GM18499 (cell line): Measurements from ENCODE around the gene MRPL46.
"Not testable (repeated sequence)": the region's sequence is repeated elsewhere in the genome, so short reads cannot be mapped to it uniquely, and the experiment has no call there.

Experiments used
- ATAC-seq: cut with Tn5 transposase; IDR thresholded peaks from one replicate; pipeline ENCODE4 v1.9.1; 2021; ENCODE audit warnings: moderate number of reproducible peaks; ENCODE audit not compliant: insufficient read depth, unreplicated experiment

MRPL46 gene

DNA sequence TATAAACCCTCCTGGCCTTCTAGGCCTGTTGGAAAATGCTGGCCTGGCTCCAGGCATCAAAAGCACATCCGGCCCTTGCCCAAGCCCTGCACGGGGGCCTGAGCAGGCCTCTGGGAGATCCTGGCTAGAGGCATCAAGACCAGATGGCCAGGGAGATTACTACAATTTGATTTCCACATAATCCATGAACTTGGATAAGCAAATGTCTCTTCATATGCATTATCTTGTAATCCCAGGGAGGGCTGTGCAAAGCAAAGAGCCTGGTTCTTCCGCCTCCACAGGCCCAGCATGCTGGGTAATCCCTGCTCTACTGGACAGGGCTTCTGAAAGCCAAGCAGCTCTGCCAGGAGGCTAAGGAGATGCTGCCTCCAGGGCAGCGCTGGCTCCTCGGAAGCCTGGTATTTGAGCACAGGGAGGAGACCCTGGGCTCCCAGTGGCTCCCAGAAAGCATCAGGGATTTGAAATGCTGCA lies 18.2 kb downstream of the MRPL46 start:
- ATAC-seq: no peak

- no peak for ATAC-seq
Measured at GRCh38 chr15:88447741-88448140, 19.4 kb downstream of the MRPL46 start.

DNA sequence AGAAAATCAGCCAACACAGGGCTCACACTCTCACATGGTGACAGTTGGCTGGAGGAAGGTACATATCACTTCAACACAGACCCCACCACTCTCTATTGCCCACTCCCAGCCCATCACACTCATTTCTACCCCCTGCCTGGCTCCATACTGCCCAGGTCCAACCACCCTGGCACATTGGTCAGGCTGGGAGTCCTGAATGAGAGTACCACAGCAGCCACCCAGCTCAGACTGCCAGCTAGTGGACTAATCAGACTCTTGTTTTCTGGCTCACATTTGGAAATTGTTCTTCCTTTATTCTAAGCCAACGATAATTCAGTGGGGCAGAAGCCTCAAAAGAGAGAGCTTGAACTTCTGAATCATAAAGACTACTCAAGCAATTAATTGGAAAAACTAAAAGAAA lies 20.0 kb downstream of the MRPL46 start:
- ATAC-seq: no peak

DNA sequence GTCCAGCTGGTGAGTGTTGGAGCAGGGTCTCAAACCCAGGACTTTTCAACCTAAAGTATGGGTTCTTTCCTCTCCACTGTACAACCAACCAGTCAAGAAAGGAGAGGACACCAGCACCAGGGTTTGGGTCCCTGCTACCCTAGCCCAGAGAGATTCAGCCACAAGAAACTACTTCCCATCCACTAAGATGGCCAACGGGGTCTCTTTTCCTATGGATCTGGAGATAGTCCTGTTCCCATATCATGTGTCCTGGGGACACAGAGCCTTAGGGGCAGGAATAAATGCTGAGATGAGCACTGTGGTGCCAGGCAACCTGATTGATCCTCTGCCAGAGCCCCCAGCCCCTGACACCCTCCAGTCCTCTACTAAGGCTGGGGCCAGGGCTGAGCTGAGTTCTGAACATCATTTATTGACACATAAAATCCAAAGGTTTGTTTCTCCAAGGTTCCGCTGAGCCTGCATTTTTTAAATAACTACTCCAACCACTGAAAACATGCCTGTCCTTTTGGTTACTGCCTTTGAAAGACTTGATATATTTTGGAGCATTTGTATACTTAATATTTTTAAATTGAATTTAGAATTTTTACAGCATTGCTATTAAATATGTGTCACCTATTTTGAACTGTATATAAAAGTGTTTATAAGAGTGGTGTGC lies 26.0 kb downstream of the MRPL46 start:
- ATAC-seq: no peak

- ATAC-seq: no peak
Measured at GRCh38 chr15:88440021-88440420, 27.2 kb downstream of the MRPL46 start.

- no peak for ATAC-seq
Measured at GRCh38 chr15:88438181-88438580, 29.0 kb downstream of the MRPL46 start.

- not testable (repeated sequence) for ATAC-seq
Measured at GRCh38 chr15:88434106-88434505, 33.1 kb downstream of the MRPL46 start.

GRCh38 chr15:88433046-88433685 lies 34.0 kb downstream of the MRPL46 start:
- ATAC-seq: no peak

- ATAC-seq: no peak
Measured at GRCh38 chr15:88431441-88431840, 35.7 kb downstream of the MRPL46 start.

DNA sequence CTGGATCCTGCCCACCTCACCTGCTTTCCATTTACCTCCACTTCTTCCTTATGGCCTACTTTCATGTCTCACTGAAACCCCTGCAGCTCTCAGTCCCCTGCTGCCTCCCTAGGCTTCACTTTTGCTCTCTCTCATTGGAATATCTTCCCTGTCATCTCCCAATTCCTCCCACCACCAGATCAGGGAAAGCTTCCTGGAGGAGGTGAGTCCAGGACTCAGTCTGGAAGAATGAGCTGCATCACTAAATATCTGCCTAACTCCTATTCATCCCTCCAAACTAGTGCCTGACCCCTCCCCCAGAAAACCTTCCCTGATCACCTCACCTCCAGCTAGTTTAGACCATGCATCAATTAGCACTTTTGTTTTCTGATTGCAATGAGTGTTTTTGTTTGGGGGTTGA lies 37.1 kb downstream of the MRPL46 start:
- no peak for ATAC-seq

DNA sequence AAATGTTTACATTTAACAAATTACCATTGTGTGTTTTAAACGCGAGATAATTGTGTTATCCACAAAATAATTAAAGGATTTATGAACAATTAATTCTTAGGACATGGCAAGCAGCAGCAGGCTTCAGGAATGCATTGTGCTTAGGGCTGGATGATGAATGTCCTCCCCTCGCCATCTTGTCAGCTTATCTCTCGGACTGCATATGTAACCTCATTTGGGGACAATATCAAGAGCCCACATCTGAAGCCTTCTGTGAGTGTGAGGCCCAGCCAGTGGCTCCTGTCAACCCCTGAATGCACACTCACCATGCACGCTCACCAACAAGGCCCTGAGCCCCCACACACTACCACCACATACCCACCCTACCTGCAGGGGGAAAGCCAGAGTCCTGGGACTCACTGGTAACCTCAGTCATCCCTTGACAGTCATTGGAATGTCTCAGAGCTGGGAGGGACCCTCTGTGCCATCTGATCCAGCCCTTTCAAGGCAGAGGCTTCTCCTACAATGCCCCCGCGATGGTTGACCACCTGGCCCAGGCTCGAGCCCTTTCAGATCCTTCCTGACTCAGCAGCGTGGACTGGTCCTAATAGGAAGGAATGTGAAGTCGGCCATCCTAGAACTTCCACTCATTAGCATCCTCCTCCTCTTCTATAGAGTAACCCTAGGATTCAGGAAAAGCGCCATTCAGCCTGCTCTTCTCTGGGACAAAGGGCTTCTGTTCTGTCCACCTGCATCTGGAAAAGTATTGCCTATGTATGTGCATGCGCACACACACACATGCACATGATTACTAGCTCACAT lies 38.2 kb downstream of the MRPL46 start:
- ATAC-seq: no peak

DNA sequence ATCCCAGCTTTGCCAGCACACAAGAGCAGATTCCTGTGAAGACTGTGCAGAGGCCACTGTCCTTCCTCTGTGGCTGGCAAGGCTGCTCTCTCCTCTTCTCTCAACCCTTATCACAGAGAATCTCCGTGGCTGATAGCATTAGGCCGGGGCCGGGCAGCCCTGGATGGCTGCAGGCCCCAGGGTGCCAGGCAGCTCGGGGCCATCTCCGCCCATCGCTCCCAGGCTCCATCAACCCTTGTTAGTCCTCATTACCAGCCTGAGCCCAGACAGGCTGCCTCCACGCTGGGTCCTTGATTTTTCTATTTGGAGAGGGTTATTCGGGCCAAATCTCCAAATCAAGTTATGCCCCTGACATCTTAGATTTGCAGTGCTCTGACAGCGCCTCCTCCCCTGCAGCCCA lies 39.1 kb downstream of the MRPL46 start:
- no peak for ATAC-seq

DNA sequence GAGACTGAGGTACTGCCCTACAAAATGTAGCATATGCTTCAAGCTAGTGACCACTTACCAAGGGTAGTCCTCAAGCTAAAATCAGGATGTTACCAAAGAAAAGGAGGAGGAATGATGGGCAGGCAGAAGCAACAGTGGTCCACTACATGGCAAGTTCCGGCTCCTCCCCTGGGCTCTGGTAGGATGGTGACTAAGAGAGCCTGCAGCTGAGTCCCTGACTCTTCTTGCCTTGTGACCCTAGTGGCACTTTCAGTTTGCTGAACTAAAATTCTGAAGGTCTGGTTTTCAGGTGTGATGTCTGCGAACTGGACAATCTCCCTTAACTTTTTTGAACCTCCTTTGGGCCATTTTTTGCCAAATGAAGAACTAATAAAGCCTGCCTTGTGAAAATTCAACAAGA lies 40.9 kb downstream of the MRPL46 start:
- ATAC-seq: no peak

DNA sequence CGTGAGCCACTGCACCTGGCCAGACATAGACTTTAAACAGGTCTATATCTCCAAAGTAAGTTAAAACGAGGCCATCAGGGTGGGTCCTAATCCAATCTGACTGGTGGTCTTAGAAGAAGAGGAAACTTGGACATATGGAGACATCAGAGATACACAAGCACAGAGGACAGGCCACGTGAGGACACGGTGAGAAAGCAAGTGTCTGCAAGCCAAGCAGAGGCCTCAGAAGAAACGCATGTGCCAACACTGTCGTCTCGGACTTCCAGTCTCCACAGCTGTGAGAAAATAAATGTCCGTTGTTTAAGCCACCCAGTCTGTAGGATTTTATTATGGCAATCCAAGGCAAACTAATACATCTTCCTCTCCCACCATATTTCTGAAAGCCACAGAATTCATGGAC lies 43.9 kb downstream of the MRPL46 start:
- no peak for ATAC-seq

- ATAC-seq: no peak
Measured at GRCh38 chr15:88419830-88420229, 47.4 kb downstream of the MRPL46 start.
